ENCODE measurements around the gene GLIS1.

- TF ChIP-seq TCF7 (CRISPR knock-in tag; IDR thresholded peaks at IDR 0.05; ENCODE audit: low read depth) (no peak), ZNF121 (CRISPR knock-in tag; IDR thresholded peaks at IDR 0.05) (no peak), CTCF (IDR thresholded peaks at IDR 0.05) (no peak), HMGXB4 (CRISPR knock-in tag; IDR thresholded peaks at IDR 0.05) (no peak), MLX (CRISPR knock-in tag; IDR thresholded peaks at IDR 0.05) (no peak), ESRRA (CRISPR knock-in tag; IDR thresholded peaks at IDR 0.05; ENCODE audit: borderline replicate concordance) (no peak), NR3C1 (CRISPR knock-in tag; conservative IDR thresholded peaks at IDR 0.05; ENCODE audit: low read depth) (no peak)
Measured at GRCh38 chr1:53653631-53654030, 85.3 kb downstream of the GLIS1 start.
